Hepatocyte (in vitro differentiated cells): ENCODE data around the gene FRY. TPM values are rescaled to one million over a fixed set of nuclear protein-coding genes. Genes with fewer than 3 reads are reported as not detected.
A peak's percentile ranks its signal among the peaks of the same experiment; 100 is the strongest.

Experiments
- DNase-seq: peaks from one replicate; pipeline ENCODE4 v3.0.0-alpha.2; 2016; ENCODE audit warnings: low spot score
- H2AFZ ChIP-seq: fragments of 200-600 bp; sonication (generic); 2 replicates; pipeline ENCODE4 v1.6.0; 2016; ENCODE audit warnings: antibody characterized with exemption, mild to moderate bottlenecking
- H3K27ac ChIP-seq: fragments of 200-600 bp; sonication (generic); 2 replicates; pipeline ENCODE4 v1.5.1; 2016; ENCODE audit warnings: mild to moderate bottlenecking
- H3K27me3 ChIP-seq: fragments of 200-600 bp; sonication (generic); 2 replicates; pipeline ENCODE4 v1.6.1; 2016
- H3K36me3 ChIP-seq: fragments of 200-600 bp; sonication (generic); replicated peaks from 2 replicates; pipeline ENCODE4 v1.5.1; 2016; ENCODE audit warnings: low read depth; ENCODE audit not compliant: insufficient read depth
- H3K4me1 ChIP-seq: fragments of 200-600 bp; sonication (generic); 2 replicates; pipeline ENCODE4 v1.5.1; 2016; ENCODE audit warnings: mild to moderate bottlenecking, moderate library complexity; ENCODE audit not compliant: insufficient read depth
- H3K4me2 ChIP-seq: fragments of 200-600 bp; sonication (generic); 2 replicates; pipeline ENCODE4 v1.6.0; 2016
- H3K4me3 ChIP-seq: fragments of 200-600 bp; sonication (generic); 2 replicates; pipeline ENCODE4 v1.5.1; 2016; ENCODE audit warnings: mild to moderate bottlenecking
- H3K79me2 ChIP-seq: fragments of 200-600 bp; sonication (generic); 2 replicates; pipeline ENCODE4 v1.6.0; 2017; ENCODE audit warnings: mild to moderate bottlenecking
- H3K9me2 ChIP-seq: fragments of 200-600 bp; sonication (generic); replicated peaks from 2 replicates; pipeline ENCODE4 v1.6.0; 2017; ENCODE audit warnings: mild to moderate bottlenecking; ENCODE audit not compliant: insufficient read depth
- H3K9me3 ChIP-seq: fragments of 200-600 bp; sonication (generic); 2 replicates; pipeline ENCODE4 v1.5.1; 2016; ENCODE audit warnings: low read depth, mild to moderate bottlenecking
- H4K20me1 ChIP-seq: fragments of 200-600 bp; sonication (generic); 2 replicates; pipeline ENCODE4 v1.6.0; 2016; ENCODE audit warnings: mild to moderate bottlenecking; ENCODE audit not compliant: insufficient read depth, poor library complexity, severe bottlenecking
- CTCF ChIP-seq: fragments of 200-600 bp; sonication (generic); IDR thresholded peaks from 2 replicates; pipeline ENCODE4 v1.5.1; 2016; ENCODE audit warnings: antibody characterized with exemption, mild to moderate bottlenecking; ENCODE audit not compliant: poor library complexity
- EZH2 ChIP-seq: fragments of 200-600 bp; sonication (generic); IDR thresholded peaks from 2 replicates; pipeline ENCODE4 v1.6.1; 2016; ENCODE audit warnings: antibody characterized with exemption, mild to moderate bottlenecking, borderline replicate concordance
- EZH2phosphoT487 ChIP-seq: fragments of 200-600 bp; sonication (generic); IDR thresholded peaks from one replicate; pipeline ENCODE4 v1.6.1; 2018; ENCODE audit warnings: antibody characterized with exemption, mild to moderate bottlenecking, low read depth, moderate library complexity; ENCODE audit not compliant: unreplicated experiment, severe bottlenecking
- WGBS: methylation state at CpG from one replicate; pipeline ENCODE4 v1.1.6; 2016; ENCODE audit warnings: low lambda C conversion rate; ENCODE audit errors: missing lambda C conversion rate; 5-methylcytosine and 5-hydroxymethylcytosine counted together
- polyA plus RNA-seq: library from polyadenylated mRNA; unstranded; fragments of >200 nt; fragmentation: Nextera tagmentation; extraction: Ambion mirVana; gene quantifications from 2 replicates; pipeline ENCODE4 v1.2.1, GENCODE V29; 2016
- total RNA-seq: library from RNA; depleted of rRNA; stranded (reverse); fragments of >200 nt; gene quantifications from 2 replicates; pipeline ENCODE4 v1.2.3, GENCODE V29; 2014

Gene FRY
- total and polyA plus RNA-seq, 2 experiments from 2014 or later: 2.4 to 3.7 TPM

- Histone ChIP-seq H4K20me1 (no peaks in the 10 kb centered on the region), H3K9me3 (no peaks in the 10 kb centered on the region), H3K4me1 (no peaks in the 10 kb centered on the region), H3K36me3 (no peaks in the 10 kb centered on the region), H3K79me2 (no peaks in the 10 kb centered on the region), H3K4me3 (no peak overlapping the region), H3K27me3 (no peaks in the 10 kb centered on the region), H3K9me2 (no peaks in the 10 kb centered on the region), H3K4me2 (no peak overlapping the region), H3K27ac (no peak overlapping the region), H2AFZ (no peak overlapping the region)
- 70% methylated on average over 4 of the region's 4 CpGs for WGBS
- TF ChIP-seq EZH2phosphoT487: no peak
- no peak for TF ChIP-seq CTCF
- TF ChIP-seq EZH2: no peak
- no peak for DNase-seq
Measured at GRCh38 chr13:32159137-32159869, 127.7 kb downstream of the FRY start.

DNA sequence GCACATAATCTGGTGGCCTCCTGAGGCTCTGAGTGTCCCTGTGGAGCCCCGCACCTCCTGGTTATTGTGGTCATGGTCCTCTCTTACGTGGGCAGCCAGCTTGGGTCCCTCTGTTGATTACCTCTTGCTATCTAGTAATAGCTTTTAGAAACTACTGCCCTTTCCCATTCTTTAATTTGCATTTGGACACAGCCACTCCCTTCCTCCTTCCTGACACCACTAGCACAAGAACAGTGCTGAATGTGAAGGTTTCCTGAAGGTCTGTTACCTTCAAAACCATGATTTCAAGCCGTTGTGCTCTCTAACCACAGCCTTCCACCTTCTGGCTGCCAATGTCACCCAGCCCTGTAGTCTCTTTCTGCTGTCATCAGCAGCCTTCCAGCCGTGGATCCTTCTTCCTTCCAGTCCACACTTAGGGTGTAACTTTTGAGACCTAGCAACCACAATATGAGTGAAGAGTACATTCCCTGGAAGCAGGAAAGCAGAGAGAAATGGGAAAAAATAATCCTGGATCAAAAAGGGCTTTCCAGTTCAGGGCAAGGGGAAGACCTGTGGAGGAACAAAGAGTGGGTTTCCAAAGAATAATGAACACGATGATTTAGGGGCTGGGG, 130.9 kb downstream of the FRY start:
- no peaks in the 10 kb centered on the region for H4K20me1 ChIP-seq
- no peak overlapping the region for H3K4me2 ChIP-seq
- no peaks in the 10 kb centered on the region for H3K79me2 ChIP-seq
- no peaks in the 10 kb centered on the region for H3K4me1 ChIP-seq
- no peaks in the 10 kb centered on the region for H3K36me3 ChIP-seq
- WGBS: 88% methylated on average over 5 of the region's 5 CpGs
- H3K27me3 ChIP-seq: no peaks in the 10 kb centered on the region
- H3K9me2 ChIP-seq: no peaks in the 10 kb centered on the region
- H3K4me3 ChIP-seq: no peak overlapping the region
- H3K27ac ChIP-seq: no peak overlapping the region
- H2AFZ ChIP-seq: no peak overlapping the region
- DNase-seq: no peak
- TF ChIP-seq EZH2: no peak
- no peak for TF ChIP-seq EZH2phosphoT487
- TF ChIP-seq CTCF: no peak
- no peaks in the 10 kb centered on the region for H3K9me3 ChIP-seq

GRCh38 chr13:32164622-32165268, 133.2 kb downstream of the FRY start:
- DNase-seq: peak; percentile 81
- Histone ChIP-seq H4K20me1 (no peaks in the 10 kb centered on the region), H3K27ac (no peak overlapping the region), H3K27me3 (no peaks in the 10 kb centered on the region), H3K79me2 (no peaks in the 10 kb centered on the region), H3K9me2 (no peaks in the 10 kb centered on the region), H3K4me1 (peaks cover 3% of the 10 kb centered on the region), H3K4me2 (no peak overlapping the region), H3K9me3 (no peaks in the 10 kb centered on the region), H2AFZ (peak overlapping the region; percentile 58), H3K36me3 (no peaks in the 10 kb centered on the region), H3K4me3 (no peak overlapping the region)
- 71% methylated on average over 4 of the region's 4 CpGs for WGBS
- TF ChIP-seq CTCF (peak; percentile 54), EZH2 (no peak)
